Measurements from ENCODE around the gene NMNAT3. TPM values are rescaled to one million over a fixed set of nuclear protein-coding genes. Genes with fewer than 3 reads are reported as not detected.

The NMNAT3 gene
- total RNA-seq, 2 experiments from 2014 or later = 0.15 TPM; not detected in 1

DNA sequence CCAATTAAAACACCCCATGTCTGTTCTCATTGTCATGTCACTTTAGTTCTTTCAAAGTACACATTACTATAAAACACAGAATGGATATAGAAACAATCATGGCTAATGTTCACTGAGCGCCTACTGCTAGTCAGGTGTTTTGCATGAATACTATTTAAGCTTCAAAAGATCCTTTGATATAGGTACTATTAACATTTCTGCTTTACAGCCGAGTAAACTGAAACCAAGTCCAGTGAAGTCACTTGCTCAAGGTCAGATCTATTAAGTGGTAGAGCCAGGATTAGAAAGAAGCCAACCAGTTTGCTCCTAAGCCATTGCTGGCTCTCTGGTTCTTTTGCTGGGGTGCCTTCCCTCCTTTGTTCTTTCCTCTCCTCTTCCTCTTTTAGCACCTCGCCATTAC, 32.4 kb upstream of the NMNAT3 start:
- Histone ChIP-seq H3K79me2 (ENCODE audit: insufficient read depth, low read depth, low read length) (no peaks in the 10 kb centered on the region), H3K9me3 (ENCODE audit: low read length) (no peaks in the 10 kb centered on the region), H3K4me2 (ENCODE audit: low read length) (no peak overlapping the region), H2AFZ (ENCODE audit: low read length) (no peak overlapping the region), H4K20me1 (ENCODE audit: insufficient read depth, low read length) (no peaks in the 10 kb centered on the region), H3K36me3 (ENCODE audit: insufficient read depth, low read length) (no peaks in the 10 kb centered on the region), H3K4me3 (ENCODE audit: low read depth, low read length, poor library complexity, severe bottlenecking) (no peak overlapping the region), H3K4me1 (ENCODE audit: insufficient read depth, low read length, poor library complexity, severe bottlenecking) (no peaks in the 10 kb centered on the region), H3K9me2 (ENCODE audit: insufficient read depth, low read length) (no peaks in the 10 kb centered on the region), H3K27ac (ENCODE audit: low read depth, low read length, poor library complexity, severe bottlenecking) (no peak overlapping the region)
- BruUV-seq (replicated peaks) = no TSS peak
- intact Hi-C loops (cut with micrococcal nuclease; ENCODE audit: unreplicated experiment) = no loop called here
- DNase-seq (ENCODE audit: low spot score) = no peak
- POLR2A ChIA-PET = no interaction called here
- no peak for TF ChIP-seq EZH2phosphoT487 (IDR thresholded peaks at IDR 0.05; ENCODE audit: borderline replicate concordance, low read depth, low read length)
- TF ChIP-seq, protein P1, sequence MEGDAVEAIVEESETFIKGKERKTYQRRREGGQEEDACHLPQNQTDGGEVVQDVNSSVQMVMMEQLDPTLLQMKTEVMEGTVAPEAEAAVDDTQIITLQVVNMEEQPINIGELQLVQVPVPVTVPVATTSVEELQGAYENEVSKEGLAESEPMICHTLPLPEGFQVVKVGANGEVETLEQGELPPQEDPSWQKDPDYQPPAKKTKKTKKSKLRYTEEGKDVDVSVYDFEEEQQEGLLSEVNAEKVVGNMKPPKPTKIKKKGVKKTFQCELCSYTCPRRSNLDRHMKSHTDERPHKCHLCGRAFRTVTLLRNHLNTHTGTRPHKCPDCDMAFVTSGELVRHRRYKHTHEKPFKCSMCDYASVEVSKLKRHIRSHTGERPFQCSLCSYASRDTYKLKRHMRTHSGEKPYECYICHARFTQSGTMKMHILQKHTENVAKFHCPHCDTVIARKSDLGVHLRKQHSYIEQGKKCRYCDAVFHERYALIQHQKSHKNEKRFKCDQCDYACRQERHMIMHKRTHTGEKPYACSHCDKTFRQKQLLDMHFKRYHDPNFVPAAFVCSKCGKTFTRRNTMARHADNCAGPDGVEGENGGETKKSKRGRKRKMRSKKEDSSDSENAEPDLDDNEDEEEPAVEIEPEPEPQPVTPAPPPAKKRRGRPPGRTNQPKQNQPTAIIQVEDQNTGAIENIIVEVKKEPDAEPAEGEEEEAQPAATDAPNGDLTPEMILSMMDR (conservative IDR thresholded peaks at IDR 0.05; ENCODE audit: low read length) = no peak
- CTCF ChIA-PET (ENCODE audit: unreplicated experiment) = no interaction called here

DNA sequence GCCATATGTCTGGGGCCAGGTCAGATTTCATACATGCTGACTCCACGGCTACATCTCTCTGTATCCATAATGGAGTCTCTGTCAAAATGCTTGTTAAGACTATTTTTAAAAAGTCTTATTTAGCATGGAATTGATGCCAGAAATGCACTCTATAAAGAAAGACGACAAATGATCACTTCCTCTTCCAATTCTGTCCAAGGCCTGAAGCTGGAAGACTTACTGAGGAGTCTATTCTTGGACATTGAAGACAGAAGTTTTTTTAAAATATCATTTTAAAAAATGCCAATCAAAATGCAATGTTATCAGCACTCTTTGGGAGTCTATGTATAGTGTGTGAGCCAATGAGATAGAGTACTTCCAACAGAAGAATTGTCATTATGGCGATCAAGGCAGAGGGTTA, 27.9 kb upstream of the NMNAT3 start:
- Histone ChIP-seq H3K27ac (ENCODE audit: low read depth, low read length, poor library complexity, severe bottlenecking) (no peak overlapping the region), H3K36me3 (ENCODE audit: insufficient read depth, low read length) (no peaks in the 10 kb centered on the region), H3K4me2 (ENCODE audit: low read length) (no peak overlapping the region), H3K9me2 (ENCODE audit: insufficient read depth, low read length) (no peaks in the 10 kb centered on the region), H4K20me1 (ENCODE audit: insufficient read depth, low read length) (no peaks in the 10 kb centered on the region), H3K79me2 (ENCODE audit: insufficient read depth, low read depth, low read length) (no peaks in the 10 kb centered on the region), H3K4me3 (ENCODE audit: low read depth, low read length, poor library complexity, severe bottlenecking) (no peak overlapping the region), H2AFZ (ENCODE audit: low read length) (no peak overlapping the region), H3K4me1 (ENCODE audit: insufficient read depth, low read length, poor library complexity, severe bottlenecking) (no peaks in the 10 kb centered on the region), H3K9me3 (ENCODE audit: low read length) (no peaks in the 10 kb centered on the region)
- ChIA-PET POLR2A (no interaction called here), CTCF (ENCODE audit: unreplicated experiment) (no interaction called here)
- intact Hi-C loops (cut with micrococcal nuclease; ENCODE audit: unreplicated experiment) = no loop called here
- no TSS peak for BruUV-seq (replicated peaks)
- no peak for DNase-seq (ENCODE audit: low spot score)
- no peak for TF ChIP-seq EZH2phosphoT487 (IDR thresholded peaks at IDR 0.05; ENCODE audit: borderline replicate concordance, low read depth, low read length)
- TF ChIP-seq, protein P1 (conservative IDR thresholded peaks at IDR 0.05; ENCODE audit: low read length) = no peak

DNA sequence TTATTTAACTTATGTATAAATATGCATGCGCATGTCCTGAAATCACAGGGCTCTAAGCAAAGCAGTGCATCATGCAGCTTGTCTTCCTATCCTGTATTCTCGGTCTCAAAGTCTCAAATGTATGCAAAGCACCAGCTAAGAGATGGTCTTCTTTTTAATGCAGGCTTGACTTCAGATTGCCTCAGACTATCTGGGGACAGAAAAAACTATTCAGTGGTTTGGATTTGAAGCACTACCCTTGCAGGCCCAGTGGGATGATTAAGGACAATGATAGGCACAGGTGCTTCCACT, 18.5 kb upstream of the NMNAT3 start:
- Histone ChIP-seq H3K79me2 (ENCODE audit: insufficient read depth, low read depth, low read length) (no peaks in the 10 kb centered on the region), H2AFZ (ENCODE audit: low read length) (no peak overlapping the region), H3K4me2 (ENCODE audit: low read length) (no peak overlapping the region), H3K9me2 (ENCODE audit: insufficient read depth, low read length) (no peaks in the 10 kb centered on the region), H4K20me1 (ENCODE audit: insufficient read depth, low read length) (no peaks in the 10 kb centered on the region), H3K27ac (ENCODE audit: low read depth, low read length, poor library complexity, severe bottlenecking) (no peak overlapping the region), H3K4me3 (ENCODE audit: low read depth, low read length, poor library complexity, severe bottlenecking) (no peak overlapping the region), H3K4me1 (ENCODE audit: insufficient read depth, low read length, poor library complexity, severe bottlenecking) (no peaks in the 10 kb centered on the region), H3K36me3 (ENCODE audit: insufficient read depth, low read length) (no peaks in the 10 kb centered on the region), H3K9me3 (ENCODE audit: low read length) (no peaks in the 10 kb centered on the region)
- no peak for DNase-seq (ENCODE audit: low spot score)
- TF ChIP-seq, protein P1 (conservative IDR thresholded peaks at IDR 0.05; ENCODE audit: low read length) = no peak
- no peak for TF ChIP-seq EZH2phosphoT487 (IDR thresholded peaks at IDR 0.05; ENCODE audit: borderline replicate concordance, low read depth, low read length)
- ChIA-PET POLR2A (no interaction called here), CTCF (ENCODE audit: unreplicated experiment) (no interaction called here)
- intact Hi-C loops (cut with micrococcal nuclease; ENCODE audit: unreplicated experiment) = no loop called here
- no TSS peak for BruUV-seq (replicated peaks)
